GM19043 (cell line): ENCODE results near the gene EP400.

Experiments
- ATAC-seq: cut with Tn5 transposase; IDR thresholded peaks from one replicate; pipeline ENCODE4 v1.9.1; 2021; ENCODE audit warnings: low read depth; ENCODE audit not compliant: unreplicated experiment

EP400 gene

GRCh38 chr12:132014915-132015280 lies 65.2 kb downstream of the EP400 start:
- ATAC-seq = no peak

DNA sequence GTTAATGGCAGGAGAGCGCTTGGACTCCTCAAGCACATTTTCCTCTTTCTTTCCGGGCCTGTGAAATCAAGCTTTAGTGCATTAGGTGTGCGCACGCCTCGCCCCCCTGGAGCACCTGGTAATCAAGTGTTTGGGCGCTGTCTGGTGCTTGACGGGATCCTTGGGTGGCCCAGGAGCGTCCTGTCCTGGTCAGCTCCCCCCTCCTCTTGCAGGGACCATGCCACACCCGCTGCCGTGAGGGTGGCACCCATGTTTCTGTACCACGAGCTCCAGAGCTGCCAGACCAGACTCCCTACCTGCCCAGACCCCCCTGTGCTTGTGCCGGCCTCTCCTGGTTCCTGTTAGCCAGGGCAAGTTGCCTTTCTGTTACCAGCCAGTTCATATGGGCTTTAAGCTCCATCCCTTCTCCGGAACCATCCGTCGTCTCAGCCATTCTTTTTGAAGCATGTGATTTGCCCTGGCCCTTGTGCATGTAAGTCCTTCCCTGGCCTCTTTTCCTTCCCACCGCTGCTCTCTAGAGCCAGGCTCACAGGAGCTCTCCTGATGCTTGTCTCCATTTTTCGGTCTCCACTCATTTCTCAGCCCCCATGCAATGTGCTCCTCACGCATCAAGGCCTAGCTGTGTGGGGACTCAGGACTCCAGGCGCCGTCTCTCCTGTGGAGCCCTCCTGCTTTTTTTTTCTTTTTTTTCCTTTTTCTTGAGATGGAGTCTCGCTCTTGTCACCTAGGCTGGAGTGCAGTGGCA lies 66.1 kb downstream of the EP400 start:
- ATAC-seq = no peak

DNA sequence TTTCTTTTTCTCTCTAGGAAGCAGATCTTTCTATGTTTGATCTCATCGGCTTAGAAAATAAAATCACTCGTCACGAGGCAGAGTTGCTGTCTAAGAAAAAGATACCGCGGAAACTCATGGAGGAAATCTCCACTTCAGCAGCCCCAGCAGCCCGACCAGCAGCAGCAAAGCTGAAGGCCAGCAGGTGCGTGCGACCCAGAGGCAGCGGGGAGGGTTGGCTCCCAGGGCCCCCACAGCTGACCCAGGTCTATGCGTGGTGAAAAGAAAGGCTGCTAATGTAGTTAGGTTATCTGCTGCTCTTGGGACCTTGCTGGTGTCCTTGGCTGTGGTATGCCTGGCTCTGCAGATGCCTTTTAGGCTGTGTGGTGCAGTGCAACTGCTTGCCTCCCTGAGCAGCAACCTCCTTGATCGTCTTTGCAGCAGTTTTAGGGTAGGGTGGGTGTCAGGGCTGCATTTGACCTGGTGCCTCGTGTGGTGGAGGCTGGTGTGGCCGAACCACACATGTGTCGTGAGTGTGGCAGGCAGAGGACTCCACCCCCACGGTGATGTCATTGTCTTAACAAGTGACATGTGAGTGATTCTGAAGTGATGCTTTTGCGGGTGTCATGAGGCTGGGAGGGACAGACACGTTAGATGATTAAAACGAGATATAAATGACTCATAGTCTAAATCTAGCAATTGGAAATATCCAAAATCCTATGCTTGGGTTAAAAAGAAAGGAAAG lies 68.6 kb downstream of the EP400 start:
- ATAC-seq = no peak

GRCh38 chr12:132019891-132020290 lies 70.1 kb downstream of the EP400 start:
- ATAC-seq = no peak

- ATAC-seq = no peak
Measured at GRCh38 chr12:132020292-132020691, 70.5 kb downstream of the EP400 start.

GRCh38 chr12:132021031-132021871 lies 71.5 kb downstream of the EP400 start:
- ATAC-seq = no peak

DNA sequence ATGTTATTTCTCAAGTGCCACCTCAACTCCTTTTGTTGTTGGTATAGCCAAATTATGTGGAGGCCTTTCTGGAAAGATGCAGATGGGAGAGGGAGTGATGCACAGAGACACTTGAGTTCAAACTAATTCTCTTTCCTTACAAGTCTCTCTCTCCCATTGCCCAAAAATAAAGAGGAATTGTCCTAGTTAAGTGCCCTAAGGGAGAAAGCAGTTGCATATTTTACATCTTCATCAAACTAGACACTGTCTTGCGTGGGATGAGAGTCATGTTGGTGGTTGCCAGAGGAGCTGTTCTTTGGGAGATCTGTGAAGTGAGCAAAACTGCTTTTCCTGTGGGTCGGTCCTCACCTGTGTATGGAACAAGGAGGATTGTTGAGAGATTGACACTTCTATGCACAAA lies 72.2 kb downstream of the EP400 start:
- no peak for ATAC-seq

DNA sequence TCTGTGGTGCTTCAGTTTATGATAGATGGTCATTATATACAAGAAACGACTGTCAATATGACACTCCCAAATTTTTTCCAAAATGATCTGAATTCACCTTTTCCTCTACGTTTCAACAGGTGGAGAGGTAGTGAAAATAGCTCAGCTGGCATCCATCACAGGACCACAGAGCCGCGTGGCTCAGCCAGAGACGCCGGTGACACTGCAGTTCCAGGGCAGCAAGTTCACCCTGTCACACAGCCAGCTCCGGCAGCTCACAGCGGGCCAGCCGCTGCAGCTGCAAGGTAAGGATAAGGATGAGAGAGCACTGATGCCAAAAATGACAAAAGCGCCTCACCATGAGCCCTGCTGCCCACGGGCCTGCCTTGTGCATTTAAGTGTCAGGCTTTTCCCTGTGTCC lies 73.9 kb downstream of the EP400 start:
- no peak for ATAC-seq

DNA sequence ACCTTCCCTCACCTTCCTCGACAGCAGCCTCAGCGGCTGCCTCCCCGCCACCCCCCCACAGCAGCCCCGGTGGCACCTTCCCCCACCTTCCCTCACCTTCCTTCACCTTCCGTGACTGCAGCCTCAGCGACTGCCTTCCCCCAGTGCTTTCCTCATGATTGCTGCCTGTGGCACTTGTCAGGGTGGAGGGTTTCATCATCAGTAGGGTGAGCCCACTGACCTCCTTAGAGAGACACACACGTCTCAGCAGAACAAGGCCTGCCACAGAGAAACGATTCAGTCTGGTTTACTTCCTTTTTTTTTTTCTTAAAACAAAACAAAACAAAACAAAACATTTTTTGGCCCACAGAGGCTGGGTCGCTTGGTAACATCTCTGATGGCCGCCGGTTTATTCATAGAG lies 75.0 kb downstream of the EP400 start:
- ATAC-seq = no peak

DNA sequence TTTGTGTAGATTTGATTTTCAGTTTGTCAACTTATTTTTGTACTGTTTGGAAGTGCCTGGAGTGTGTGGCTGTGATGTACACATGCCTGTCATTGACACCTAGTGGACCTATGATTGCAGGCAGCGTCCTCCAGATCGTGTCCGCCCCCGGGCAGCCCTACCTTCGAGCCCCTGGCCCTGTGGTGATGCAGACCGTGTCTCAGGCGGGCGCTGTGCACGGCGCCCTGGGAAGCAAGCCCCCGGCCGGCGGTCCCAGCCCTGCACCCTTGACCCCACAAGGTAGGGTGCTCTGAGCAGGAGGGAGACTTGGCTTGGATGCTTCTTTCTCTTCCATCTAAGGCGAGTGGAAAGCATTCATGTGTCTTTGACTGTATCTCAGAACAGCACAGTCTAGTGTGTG lies 75.8 kb downstream of the EP400 start:
- ATAC-seq = no peak

- no peak for ATAC-seq
Measured at GRCh38 chr12:132026061-132026795, 76.5 kb downstream of the EP400 start.

- ATAC-seq = no peak
Measured at GRCh38 chr12:132026796-132027500, 77.2 kb downstream of the EP400 start.

GRCh38 chr12:132027636-132028035 lies 77.9 kb downstream of the EP400 start:
- no peak for ATAC-seq

- no peak for ATAC-seq
Measured at GRCh38 chr12:132028111-132028510, 78.4 kb downstream of the EP400 start.

GRCh38 chr12:132029503-132030300 lies 80.0 kb downstream of the EP400 start:
- ATAC-seq = no peak

GRCh38 chr12:132030367-132031038 lies 80.8 kb downstream of the EP400 start:
- no peak for ATAC-seq

DNA sequence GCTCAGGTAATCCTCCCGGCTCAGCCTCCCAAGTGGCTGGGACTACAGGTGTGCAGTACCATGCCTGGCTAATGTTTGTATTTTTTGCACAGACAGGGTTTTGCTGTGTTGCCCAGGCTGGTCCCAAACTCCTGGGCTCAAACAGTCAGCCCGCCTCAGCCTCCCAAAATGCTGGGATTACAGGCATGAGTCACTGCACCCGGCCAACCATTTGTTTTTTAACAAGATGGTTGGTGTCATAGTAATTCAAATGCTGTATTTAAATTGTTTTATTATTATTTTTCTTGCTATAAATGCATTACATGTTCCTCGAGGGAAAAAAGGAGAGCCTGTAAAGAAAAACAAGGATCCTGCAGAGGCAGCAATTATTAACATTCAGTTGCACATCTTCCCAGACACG lies 83.9 kb downstream of the EP400 start:
- no peak for ATAC-seq

GRCh38 chr12:132036063-132036683 lies 86.4 kb downstream of the EP400 start:
- ATAC-seq = no peak
